ENCODE measurements around the gene LPCAT1. TPM values are rescaled to one million over a fixed set of nuclear protein-coding genes. Genes with fewer than 3 reads are reported as not detected.

LPCAT1 gene
- total and polyA plus RNA-seq, 2 of the 4 experiments (the other 2 are of a cell fraction), result 17.7 to 33.6 TPM

GRCh38 chr5:1480217-1480616 lies 43.5 kb downstream of the LPCAT1 start:
- peaks cover 3% of the 10 kb centered on the region; the same call in 1 of the 2 replicates for H3K9me1 ChIP-seq (ENCODE audit: insufficient read depth, low read length)
- no peak overlapping the region for H3K14ac ChIP-seq (replicated peaks; ENCODE audit: low read depth, low read length)
- no peak overlapping the region for H2AFZ ChIP-seq (replicated peaks; ENCODE audit: low read length, poor library complexity)
- H2BK120ac ChIP-seq (ENCODE audit: low read depth, low read length), result no peak overlapping the region
- H4K20me1 ChIP-seq (ENCODE audit: insufficient read depth, low read length), result peaks cover 25% of the 10 kb centered on the region
- H3K23ac ChIP-seq (ENCODE audit: low read depth, low read length), result no peak overlapping the region
- H3K18ac ChIP-seq (ENCODE audit: low read depth, low read length), result no peak overlapping the region
- no peak overlapping the region for H4K8ac ChIP-seq (ENCODE audit: low read depth in 2 of 2, low read length in 2 of 2)
- no peak overlapping the region for H2BK5ac ChIP-seq (ENCODE audit: low read depth, low read length, poor library complexity, severe bottlenecking)
- H3K56ac ChIP-seq (ENCODE audit: extremely low read depth, insufficient read depth, low read length), result no peak overlapping the region
- DNase-seq, result no peak
- no peak overlapping the region for H3K4me2 ChIP-seq (ENCODE audit: low read depth, low read length)
- intact Hi-C loops (cut with micrococcal nuclease), result no loop called here
- no TSS peak for BruUV-seq (replicated peaks)
- no peak overlapping the region for H2BK15ac ChIP-seq (ENCODE audit: low read depth, low read length)
- H3K4ac ChIP-seq (ENCODE audit: low read depth, low read length), result no peak overlapping the region
- H2BK20ac ChIP-seq (ENCODE audit: low read depth, low read length), result no peak overlapping the region
- H3K36me3 ChIP-seq (ENCODE audit: control insufficient read depth, insufficient read depth, low read length), result peaks cover 58% of the 10 kb centered on the region
- 81% methylated on average over 8 of the region's 14 CpGs; no CpG with 5 or more reads in 1 of the 2 experiments for WGBS, 2 experiments (ENCODE audit: extremely low coverage in 2 of 2, insufficient read length in 1 of 2)
- H3K27ac ChIP-seq (ENCODE audit: insufficient read depth, low read length), result no peak overlapping the region
- no peak overlapping the region for H4K91ac ChIP-seq (ENCODE audit: insufficient read depth, low read depth, low read length)
- peaks cover 3 to 4% of the 10 kb centered on the region in 2 experiments; a peak in 1 of 4 replicates for H3K79me1 ChIP-seq (ENCODE audit: low read depth in 1 of 2, low read length in 2 of 2)
- dilution Hi-C loops (cut with HindIII; ENCODE audit: low sequenced_read_pairs, unreplicated experiment), result no loop called here
- in situ Hi-C loops (cut with MboI; ENCODE audit: low sequenced_read_pairs), result loop anchor here (10.0 kb wide), 1 partner anchor 165 kb away; no protein-coding TSS in a partner anchor
- ChIA-PET POLR2A (ENCODE audit: unreplicated experiment) (interaction anchor here (0.6 kb wide), 1 partner anchor 72 kb away, joined by 3 read pairs; no protein-coding TSS in a partner anchor), CTCF (interaction anchor here (1.0 kb wide), 1 partner anchor 163 kb away, joined by 3 read pairs; no protein-coding TSS in a partner anchor)
- no peak overlapping the region for H4K5ac ChIP-seq (ENCODE audit: low read depth, low read length)
- H3K4me3 ChIP-seq (ENCODE audit: insufficient read depth, low read depth, low read length), result no peak overlapping the region
- no peak overlapping the region for H3K9ac ChIP-seq (ENCODE audit: low read depth, low read length)
- no peak overlapping the region for H2AK9ac ChIP-seq (replicated peaks; ENCODE audit: low read depth, low read length, poor library complexity)
- ATAC-seq (ENCODE audit: low read depth), result no peak
- no peaks in the 10 kb centered on the region for H3K27me3 ChIP-seq (ENCODE audit: control insufficient read depth, insufficient read depth, low read length)
- no peaks in the 10 kb centered on the region for H3K4me1 ChIP-seq (ENCODE audit: control insufficient read depth, insufficient read depth, low read length)
- no peak overlapping the region for H2AK5ac ChIP-seq (ENCODE audit: low read depth, low read length)
- TF ChIP-seq FOS (IDR thresholded peaks at IDR 0.05; ENCODE audit: low read depth, low read length) (no peak), CTCF (conservative IDR thresholded peaks at IDR 0.05; ENCODE audit: low read depth, low read length) (no peak), NFE2L2 (IDR thresholded peaks at IDR 0.05; ENCODE audit: low read depth, low read length) (no peak)
- TF ChIP-seq, protein P1, sequence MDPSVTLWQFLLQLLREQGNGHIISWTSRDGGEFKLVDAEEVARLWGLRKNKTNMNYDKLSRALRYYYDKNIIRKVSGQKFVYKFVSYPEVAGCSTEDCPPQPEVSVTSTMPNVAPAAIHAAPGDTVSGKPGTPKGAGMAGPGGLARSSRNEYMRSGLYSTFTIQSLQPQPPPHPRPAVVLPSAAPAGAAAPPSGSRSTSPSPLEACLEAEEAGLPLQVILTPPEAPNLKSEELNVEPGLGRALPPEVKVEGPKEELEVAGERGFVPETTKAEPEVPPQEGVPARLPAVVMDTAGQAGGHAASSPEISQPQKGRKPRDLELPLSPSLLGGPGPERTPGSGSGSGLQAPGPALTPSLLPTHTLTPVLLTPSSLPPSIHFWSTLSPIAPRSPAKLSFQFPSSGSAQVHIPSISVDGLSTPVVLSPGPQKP (IDR thresholded peaks at IDR 0.05; ENCODE audit: borderline replicate concordance, low read depth, low read length), result no peak
- H3K9me3 ChIP-seq (ENCODE audit: control insufficient read depth, insufficient read depth, low read length), result no peaks in the 10 kb centered on the region

Data from IMR-90 (cell line).